HG03039 (cell line): ENCODE data around the gene HMCN2.
"Not testable (repeated sequence)": the region's sequence is repeated elsewhere in the genome, so short reads cannot be mapped to it uniquely, and the experiment has no call there.

Experiments
- ATAC-seq: cut with Tn5 transposase; IDR thresholded peaks from one replicate; pipeline ENCODE4 v1.9.1; 2021; ENCODE audit warnings: mild to moderate bottlenecking, moderate library complexity; ENCODE audit not compliant: unreplicated experiment

HMCN2 gene

GRCh38 chr9:130426883-130427282, 161.3 kb downstream of the HMCN2 start:
- no peak for ATAC-seq

GRCh38 chr9:130427326-130427725, 161.8 kb downstream of the HMCN2 start:
- ATAC-seq, result no peak

- no peak for ATAC-seq
These were observed 162.6 kb downstream of the HMCN2 start for GRCh38 chr9:130428086-130428665.

GRCh38 chr9:130429381-130429780, 163.8 kb downstream of the HMCN2 start:
- no peak for ATAC-seq

GRCh38 chr9:130429831-130430230, 164.3 kb downstream of the HMCN2 start:
- no peak for ATAC-seq

- ATAC-seq, result no peak
These were observed 164.7 kb downstream of the HMCN2 start for GRCh38 chr9:130430232-130430631.

GRCh38 chr9:130430734-130431535, 165.4 kb downstream of the HMCN2 start:
- no peak for ATAC-seq

- no peak for ATAC-seq
These were observed 166.2 kb downstream of the HMCN2 start for GRCh38 chr9:130431536-130432303.

- no peak for ATAC-seq
These were observed 166.8 kb downstream of the HMCN2 start for GRCh38 chr9:130432362-130432761.

GRCh38 chr9:130432796-130433167, 167.2 kb downstream of the HMCN2 start:
- no peak for ATAC-seq

GRCh38 chr9:130433168-130433946, 167.8 kb downstream of the HMCN2 start:
- no peak for ATAC-seq

GRCh38 chr9:130433947-130434262, 168.3 kb downstream of the HMCN2 start:
- no peak for ATAC-seq

GRCh38 chr9:130434656-130435055, 169.1 kb downstream of the HMCN2 start:
- not testable (repeated sequence) for ATAC-seq

- ATAC-seq, result no peak
These were observed 171.6 kb downstream of the HMCN2 start for GRCh38 chr9:130437011-130437789.

- ATAC-seq, result no peak
These were observed 172.9 kb downstream of the HMCN2 start for GRCh38 chr9:130438382-130438981.

- ATAC-seq, result no peak
These were observed 175.5 kb downstream of the HMCN2 start for GRCh38 chr9:130441031-130441430.

- ATAC-seq, result no peak
These were observed 177.3 kb downstream of the HMCN2 start for GRCh38 chr9:130442746-130443455.

- ATAC-seq, result no peak
These were observed 177.9 kb downstream of the HMCN2 start for GRCh38 chr9:130443456-130443801.

GRCh38 chr9:130443840-130444492, 178.4 kb downstream of the HMCN2 start:
- no peak for ATAC-seq
